GM19397 (cell line): ENCODE data around the gene GSG1L.
"Not testable (repeated sequence)": the region's sequence is repeated elsewhere in the genome, so short reads cannot be mapped to it uniquely, and the experiment has no call there.

ENCODE experiments used
- ATAC-seq: cut with Tn5 transposase; IDR thresholded peaks from one replicate; pipeline ENCODE4 v1.9.1; 2021; ENCODE audit warnings: mild to moderate bottlenecking, moderate library complexity; ENCODE audit not compliant: unreplicated experiment

GSG1L gene

DNA sequence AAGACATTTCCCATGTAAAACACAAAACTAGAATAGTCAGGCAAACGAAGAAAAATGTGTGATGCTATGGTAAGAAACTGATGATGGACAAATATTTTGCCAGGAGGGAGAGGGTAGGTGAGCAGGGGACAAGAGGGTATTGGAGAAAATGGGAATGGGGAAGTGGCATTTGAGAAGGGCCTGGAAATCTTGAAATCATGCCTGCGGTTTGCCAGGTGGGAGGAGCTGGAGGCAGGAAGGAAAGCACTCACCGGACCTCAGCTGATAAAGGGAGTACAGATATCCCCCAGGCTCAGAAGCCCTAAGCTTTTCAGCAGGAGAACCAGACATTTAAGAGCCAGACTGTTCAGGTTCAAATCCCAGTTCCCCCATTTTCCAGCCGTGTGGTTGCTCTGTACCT is 103.6 kb downstream of the GSG1L start:
- ATAC-seq, result no peak

DNA sequence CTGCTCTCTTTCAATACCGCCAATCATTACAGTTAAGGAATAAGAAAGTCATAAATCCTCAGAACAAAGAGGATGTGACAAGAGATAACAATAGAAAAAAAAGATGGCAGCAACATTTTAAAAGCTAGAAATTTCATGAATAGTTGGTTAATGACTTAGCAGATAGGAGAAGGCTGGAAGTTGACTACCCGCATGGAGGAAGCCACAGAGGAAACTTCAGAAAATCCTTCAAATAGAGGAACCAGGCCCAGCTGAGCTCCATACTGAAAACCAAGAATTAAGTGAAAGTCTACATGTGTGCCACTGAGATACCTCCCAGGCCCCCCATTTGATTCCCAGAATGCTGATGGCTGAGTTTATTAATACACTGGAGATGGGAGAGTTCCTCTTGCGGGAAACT is 109.3 kb downstream of the GSG1L start:
- no peak for ATAC-seq

DNA sequence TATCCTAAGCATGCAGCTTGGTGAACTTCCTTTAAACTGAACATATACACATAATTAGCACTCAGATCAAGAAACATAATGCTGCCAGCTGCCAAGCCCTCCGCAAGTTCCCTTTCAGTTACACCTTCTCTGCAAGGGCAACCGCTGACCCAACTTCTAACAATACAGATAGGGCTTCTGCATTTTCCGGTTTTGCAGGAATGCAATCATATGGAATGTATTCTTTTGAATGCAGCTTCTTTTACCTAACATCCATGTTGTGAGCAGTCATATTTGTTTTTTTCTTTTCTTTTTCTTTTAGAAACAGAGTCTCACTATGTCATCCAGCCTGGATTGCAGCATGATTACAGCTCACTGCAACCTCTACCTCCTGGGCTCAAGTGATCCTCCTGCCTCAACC is 110.7 kb downstream of the GSG1L start:
- no peak for ATAC-seq

DNA sequence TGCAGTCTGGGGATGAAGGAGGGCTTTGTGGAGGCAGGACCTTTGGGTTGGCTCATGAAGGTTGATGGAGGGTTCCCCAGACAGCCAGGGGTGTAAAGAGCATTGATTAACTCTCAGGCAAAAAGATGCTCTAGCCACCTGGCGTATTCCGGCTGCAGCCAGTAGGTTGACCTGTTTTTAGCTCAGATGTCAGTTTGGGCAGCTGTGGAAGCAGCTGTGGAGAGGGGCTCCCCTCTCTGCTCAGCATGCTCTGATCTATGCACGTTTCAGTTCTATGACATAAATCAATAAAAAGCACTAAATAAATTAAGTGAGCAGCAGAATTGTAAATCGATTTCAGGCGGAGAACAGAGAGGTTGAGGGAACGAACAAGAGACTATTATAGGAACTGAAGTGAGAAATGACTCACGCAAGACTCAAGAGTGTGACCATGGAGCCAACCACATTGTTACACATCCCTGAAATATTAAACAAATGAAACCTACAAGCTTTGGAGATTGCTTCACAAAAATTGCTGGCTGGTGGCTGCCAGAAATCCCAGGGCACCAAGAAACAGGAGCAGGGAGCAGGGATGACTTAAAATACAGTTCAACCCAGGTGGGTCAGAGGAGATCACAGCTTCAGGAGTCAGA is 111.9 kb downstream of the GSG1L start:
- ATAC-seq, result no peak

DNA sequence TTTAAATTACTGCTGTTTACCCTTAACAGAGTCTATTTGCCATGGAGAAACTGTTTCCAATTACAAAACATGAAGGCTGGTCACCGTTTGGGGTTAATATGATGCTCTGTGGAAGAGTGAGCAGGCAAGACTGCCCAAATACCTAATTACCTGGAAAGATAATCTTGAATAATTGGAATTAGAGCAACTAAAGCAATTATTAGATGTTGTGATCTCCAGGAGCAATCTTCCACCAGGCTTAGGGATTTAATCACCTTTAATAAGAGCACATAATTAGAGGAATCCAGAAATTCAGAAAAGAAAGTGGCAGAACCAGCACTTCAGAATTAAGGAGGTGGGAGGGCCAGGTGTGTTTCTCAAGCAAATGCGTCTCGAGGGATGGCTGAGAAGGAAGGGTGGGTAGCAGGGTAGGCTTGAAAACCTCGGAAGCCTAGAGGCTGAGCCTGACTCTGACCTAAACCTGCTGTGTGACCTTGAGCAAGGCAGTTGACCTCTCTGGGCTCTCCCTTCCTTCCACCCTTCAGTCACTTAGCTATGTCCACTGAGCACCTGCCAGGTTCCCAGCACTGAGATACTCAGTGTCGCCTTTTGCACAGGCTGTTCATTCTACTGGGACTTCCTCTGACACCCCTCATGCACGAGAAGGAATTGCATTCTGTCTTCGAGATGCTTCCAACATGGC is 113.2 kb downstream of the GSG1L start:
- no peak for ATAC-seq

DNA sequence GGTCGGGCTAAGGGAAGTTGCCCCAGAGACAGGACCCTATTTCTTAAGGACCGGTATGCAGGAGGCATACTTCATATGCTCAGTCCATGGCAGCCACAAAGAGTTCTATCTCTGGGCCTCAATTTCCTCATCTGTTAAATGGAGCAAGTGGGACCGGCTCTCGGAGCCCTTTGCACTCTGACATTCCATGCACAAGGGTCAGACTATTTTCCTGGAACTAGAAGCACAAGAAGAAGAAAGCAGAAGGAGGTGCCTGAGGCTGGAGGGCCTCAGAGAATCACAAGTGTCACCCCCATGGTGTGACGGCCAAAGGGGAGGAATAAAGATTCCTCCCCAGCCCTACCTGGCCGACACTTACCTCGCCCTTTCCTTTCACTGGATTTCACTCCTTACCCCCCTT is 115.8 kb downstream of the GSG1L start:
- no peak for ATAC-seq

DNA sequence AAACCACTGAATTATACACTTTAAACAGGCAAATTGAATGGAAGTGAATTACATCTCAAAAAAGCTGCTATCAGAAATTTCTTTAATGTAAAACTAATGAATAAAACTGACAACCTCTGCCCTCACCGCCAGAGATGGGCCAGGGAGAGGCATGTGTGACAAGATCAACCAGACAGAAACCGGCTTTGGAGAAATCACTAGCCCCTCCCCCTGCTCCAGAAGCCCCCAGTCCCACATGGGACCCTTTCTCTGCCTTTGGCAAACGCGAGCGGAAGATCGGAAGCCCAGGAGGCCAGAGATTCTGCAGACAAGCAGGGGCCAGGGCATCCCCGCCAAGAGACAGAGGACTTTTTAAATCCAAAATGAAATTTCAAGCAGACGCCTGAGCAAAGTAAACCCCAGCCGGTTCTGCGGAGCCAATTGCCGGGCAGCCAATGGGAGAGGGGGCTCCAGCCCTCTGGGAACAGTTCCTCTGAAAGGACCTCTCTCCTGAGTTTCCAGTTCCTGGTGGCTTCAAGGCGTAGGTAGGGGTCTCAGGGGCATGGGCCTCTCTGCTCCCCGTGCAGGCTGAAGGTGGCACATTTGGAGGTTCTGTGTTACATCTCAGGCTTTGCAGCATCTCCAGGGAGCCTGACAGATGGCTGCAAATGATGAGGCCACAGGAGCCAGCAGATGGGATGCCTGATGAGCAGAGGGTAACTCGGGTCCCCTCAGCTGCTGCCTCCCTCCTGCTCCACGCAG is 118.1 kb downstream of the GSG1L start:
- ATAC-seq, result no peak

DNA sequence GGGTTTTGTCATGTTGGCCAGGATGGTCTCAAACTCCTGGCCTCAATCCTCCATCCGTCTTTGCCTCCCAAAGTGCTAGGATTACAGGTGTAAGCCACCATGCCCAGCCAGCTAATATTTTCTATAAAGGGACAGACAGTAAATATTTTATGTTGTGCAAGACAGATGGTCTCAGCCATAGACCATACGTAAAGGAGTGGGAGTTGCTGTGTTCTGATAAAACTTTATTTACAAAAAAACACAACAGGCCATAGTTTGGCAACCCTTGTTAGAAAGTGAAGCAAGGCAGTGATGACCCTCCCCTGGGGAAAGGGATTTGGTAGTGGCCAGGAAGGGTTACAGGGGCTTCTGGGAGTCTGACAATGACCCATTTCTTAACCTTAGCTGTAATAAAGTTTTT is 119.7 kb downstream of the GSG1L start:
- no peak for ATAC-seq

DNA sequence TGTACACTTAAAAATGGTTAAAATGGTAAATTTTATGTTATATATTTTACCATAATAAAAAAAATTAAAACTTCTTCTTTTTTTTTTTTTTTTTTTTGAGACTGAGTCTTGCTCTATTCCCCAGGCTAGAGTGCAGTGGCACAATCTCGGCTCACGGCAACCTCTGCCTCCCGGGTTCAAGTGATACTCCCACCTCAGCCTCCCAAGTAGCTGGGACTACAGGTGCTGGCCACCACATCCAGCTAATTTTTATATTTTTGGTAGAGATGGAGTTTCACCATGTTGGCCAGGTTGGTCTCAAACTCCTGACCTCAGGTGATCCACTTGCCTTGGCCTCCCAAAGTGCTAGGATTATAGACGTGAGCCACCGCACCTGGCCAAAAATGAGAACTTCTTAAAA is 121.4 kb downstream of the GSG1L start:
- ATAC-seq, result not testable (repeated sequence)

DNA sequence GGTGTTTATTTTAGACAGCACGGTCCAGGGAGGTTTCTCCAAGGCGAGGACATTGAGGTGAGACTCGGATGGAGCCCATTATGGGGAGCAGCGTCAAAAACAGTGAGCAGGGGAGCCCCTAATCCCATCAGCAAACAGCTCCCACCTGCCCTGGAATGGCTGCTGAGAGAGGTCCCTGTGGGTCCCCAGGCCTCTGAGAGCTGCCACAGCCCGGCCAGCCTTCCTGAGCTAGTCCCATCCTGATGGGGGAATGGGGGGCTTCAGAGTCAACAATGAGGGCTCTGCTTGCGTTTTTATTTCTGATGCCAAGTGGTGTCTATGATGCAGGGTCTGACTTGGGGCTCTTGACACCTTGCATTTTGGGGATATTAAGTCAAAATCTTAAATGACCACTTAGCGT is 128.4 kb downstream of the GSG1L start:
- ATAC-seq, result no peak

DNA sequence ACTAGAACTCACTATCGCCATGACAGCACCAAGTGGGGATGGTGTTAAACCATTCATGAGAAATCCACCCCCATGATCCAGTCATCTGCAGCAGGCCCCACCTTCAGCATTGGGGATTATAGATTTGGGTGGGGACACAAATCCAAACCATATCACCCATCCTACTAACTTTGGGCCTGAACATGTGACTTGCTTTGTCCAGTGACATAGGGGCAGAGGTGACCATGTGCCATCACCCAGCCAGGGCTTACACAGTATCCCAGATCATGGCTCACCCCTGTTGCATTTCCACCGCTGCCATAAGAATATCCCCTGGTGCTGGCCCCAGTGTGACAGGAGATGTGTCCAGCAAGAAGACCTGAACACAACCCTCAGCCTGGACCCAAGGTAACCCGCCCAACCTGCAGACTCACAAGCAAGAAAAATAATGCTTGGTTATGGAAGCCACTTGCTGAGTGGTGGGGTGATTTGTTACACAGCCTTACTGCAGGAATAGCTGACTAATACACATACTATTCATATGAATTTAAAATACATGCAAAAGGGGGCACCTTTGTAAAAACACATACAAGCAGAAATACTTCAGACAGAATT is 130.9 kb downstream of the GSG1L start:
- ATAC-seq, result no peak

DNA sequence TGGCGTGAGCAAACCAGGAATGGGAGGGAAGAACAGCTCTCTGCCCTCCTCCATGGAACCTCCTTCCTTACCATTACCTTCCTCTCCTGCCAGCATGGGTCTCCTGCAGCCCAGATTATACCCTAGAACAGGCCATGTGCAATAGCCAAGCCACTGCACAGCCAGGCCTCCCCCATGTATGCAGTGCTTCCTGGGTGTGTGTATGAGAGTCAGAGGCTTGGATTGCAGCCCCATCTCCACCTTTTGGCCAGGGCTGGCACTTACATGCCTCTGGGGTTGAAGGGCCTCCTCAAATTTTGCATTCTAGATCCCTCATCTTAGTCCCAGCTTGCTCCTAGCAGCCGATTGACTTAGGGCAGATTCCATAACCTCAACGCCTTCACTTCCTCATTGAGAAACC is 133.7 kb downstream of the GSG1L start:
- ATAC-seq, result no peak

DNA sequence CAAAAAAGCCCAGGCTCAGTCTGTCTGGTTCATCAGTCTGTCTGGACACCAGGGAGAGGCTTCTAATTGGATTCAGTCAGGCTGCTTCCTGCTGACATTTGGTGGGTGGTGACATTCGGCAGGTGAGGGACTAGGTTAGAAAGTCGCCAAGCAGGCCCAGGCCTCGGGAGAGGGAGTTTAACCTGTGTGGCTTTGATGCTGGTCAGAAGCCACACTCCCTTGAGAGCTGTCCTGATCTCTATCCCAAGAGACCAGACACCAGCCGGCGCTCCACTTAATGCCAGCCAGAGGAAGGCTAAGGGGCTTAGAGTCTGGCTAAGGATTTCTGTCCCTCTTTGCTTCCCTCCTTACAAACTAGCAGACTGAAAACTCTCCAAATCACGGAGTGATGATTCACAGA is 135.0 kb downstream of the GSG1L start:
- ATAC-seq, result no peak

DNA sequence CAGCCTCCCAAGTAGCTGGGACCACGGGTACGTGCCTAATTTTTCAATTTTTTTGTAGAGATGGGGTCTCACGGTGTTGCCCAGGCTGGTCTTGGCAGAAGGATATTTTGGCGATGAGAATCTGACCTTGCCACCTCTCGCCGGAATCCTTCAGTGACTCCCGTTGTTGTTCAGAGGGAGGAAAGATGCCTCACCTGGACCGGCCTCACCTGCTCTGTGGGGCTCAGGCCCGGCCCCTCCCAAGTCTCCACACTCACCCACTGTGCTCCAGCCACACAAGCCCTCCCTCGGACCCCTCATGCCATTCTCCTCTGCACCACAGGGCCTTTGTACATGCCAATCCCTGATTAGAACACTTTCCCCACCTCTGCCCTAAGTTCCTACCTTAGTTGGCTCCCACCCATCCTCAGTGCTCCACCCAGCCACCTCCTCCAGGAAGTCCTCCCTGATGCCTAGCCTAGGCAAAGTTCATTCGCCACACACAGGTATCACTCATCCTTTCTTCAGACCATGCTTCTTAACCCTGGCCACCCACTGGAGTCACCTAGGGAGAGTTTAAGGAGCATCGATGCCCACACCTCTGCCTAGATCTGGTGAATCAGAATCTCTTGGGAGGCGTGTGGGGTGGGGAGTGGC is 136.1 kb downstream of the GSG1L start:
- no peak for ATAC-seq

DNA sequence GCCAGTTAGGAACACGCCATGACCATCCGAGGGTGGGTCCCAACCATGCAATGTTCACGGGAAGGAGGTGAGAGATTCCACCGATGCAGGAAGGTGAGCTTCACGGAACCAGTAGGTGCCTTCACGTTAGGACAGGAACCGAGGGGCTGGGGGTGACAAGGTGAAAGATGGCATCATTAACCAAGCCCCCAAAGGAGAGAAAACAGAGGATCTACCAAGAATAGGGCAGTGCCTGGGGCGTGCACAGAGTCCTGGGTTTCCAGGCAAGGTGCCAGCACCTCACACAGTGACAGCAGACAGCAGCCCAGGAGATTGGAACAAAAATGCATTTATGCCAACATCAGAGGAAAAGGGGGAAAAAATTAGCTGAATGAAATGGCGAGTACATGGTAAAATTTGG is 137.9 kb downstream of the GSG1L start:
- ATAC-seq, result no peak

DNA sequence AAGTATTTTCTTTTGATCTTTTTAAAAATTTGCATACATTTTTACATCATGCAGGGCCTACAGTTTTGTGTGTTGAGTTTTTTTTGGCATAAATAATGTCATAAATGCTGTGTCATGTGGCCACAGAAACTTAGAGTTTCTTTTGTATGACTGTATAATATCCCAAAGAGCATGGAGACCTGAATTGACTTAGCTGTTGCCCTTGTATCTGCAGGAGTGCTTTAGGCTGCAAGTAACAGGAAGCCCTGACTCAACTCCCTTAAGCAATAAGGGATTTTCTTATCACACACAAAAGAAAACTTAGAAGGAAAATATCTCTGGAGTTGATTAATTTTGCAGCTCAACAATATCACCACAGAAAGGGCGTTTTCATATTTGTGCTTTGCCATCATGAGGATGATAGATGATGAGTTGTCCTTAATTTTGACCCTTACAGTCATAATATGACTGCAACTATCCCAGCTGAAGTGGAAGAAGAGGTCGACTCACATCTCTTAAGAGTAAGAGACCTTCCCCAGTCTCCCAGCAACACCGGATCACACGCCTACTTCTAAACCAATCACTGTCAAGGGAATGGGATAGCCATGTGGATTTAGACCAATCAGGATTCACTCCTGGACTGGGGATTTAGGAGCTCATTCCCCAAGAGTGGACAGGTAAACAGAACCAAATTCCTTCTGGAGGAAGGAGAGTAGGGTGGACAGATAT is 138.9 kb downstream of the GSG1L start:
- ATAC-seq, result no peak

DNA sequence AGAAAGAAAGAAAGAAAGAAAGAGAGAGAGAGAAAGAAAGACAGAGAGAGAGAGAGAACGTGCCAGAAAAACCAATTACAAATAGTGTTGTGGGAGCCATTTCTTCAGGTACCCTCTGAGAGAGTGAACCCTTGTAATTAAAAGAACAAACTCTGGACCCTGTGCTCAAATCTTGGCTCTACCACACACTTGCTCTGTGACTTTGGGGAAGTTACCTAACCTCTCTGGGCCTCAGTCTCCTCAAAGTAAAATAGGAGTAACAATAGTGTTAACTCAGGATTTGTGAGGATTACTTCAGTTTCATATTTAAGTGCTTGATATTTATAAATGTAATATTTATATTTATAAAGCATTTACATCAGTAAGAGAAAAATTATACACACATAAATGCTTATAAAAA is 139.8 kb downstream of the GSG1L start:
- no peak for ATAC-seq

DNA sequence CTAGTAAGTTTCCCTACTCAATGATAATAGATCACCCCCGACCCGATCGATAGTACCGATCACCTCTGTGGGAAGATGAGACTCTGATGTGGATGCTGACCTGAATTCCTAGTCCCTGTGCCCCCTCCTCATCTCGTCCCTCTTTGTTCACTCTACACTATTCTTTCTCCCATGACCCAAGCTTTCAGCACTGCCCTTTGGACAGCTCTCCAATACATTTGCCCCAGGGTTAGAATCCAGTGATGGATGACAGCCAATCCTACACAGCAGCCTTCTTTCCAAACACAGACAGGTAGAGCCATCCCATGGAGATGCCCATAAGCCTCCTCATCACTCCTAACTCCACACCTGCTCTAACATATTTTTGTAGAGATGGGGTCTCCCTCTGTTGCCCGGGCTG is 141.1 kb downstream of the GSG1L start:
- no peak for ATAC-seq

DNA sequence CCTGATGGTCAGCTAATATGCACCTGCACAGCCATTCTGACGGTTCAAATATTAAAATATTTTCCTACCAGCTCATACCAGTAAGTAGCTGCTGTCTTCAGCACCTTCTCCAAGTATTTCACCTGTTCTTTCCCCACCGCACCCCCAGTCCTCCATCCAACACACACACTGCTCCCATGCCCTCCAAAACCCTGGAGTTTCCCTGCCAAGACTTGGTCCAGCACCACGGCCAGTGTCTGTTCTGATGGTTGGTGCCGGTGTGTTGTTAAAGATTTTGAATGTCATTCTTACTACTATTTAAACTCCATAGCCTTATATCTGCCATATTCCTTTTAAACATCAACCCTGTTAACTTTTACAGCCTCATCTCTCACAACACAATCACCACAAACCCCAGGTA is 142.4 kb downstream of the GSG1L start:
- ATAC-seq, result no peak

DNA sequence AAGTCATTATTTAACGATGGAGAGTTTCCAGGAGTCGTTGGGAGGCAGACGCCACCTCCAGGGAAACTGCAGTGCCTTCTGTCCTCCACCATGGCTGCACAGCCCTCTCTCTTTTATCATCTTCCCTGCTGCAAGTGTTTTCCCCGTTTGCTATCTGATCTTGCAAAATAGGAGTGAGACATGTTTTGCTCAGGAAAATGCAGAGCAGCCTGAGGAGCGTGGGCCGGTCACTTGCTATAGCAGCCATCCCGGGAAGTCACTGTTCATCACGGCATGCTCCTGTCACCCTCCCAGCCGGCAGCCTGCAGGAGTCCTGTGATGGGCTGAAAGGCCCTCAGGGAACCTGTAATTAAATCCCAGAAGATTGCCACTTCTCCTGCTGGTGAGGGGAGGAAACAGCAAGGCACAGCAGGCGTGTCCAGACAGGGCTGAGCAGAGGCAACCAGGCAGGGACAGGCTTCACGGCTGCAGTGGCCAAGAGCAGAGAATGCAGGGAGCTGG is 143.1 kb downstream of the GSG1L start:
- no peak for ATAC-seq

DNA sequence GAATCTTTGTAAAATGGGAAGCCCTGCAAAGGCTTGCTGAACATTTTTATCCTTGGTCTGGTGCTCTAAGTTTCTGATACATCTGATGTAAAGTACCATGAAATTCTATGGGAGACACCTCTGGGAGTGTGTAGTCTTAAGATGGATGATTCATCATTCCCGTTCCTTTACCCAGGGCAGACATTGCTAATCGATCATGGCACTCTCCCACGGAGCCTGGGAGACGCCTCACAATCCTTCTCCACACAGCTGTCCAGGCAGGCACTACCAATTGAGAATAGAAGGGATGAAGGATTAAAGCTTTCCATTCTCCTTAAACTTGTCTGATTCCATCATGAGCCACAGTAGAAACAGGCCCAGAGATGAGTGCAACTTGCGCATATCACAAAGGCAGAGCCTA is 144.8 kb downstream of the GSG1L start:
- ATAC-seq, result no peak
